ENCODE measurements around the gene COL9A2.

The COL9A2 gene

GRCh38 chr1:40313958-40314720 is 2.9 kb downstream of the COL9A2 start:
- no peak for TF ChIP-seq CTCF (IDR thresholded peaks at IDR 0.05)
- Histone ChIP-seq H3K27ac (no peak overlapping the region), H3K4me3 (no peak overlapping the region)
- no peak for DNase-seq (ENCODE audit: low spot score)

- DNase-seq (ENCODE audit: low spot score): no peak
- no peak overlapping the region for H3K27ac ChIP-seq
- no peak overlapping the region for H3K4me3 ChIP-seq
- TF ChIP-seq CTCF (IDR thresholded peaks at IDR 0.05): no peak
These were observed 3.6 kb downstream of the COL9A2 start for GRCh38 chr1:40313329-40313957.

GRCh38 chr1:40312238-40313205 is 4.6 kb downstream of the COL9A2 start:
- TF ChIP-seq CTCF (IDR thresholded peaks at IDR 0.05): no peak
- Histone ChIP-seq H3K4me3 (no peak overlapping the region), H3K27ac (no peak overlapping the region)
- DNase-seq (ENCODE audit: low spot score): no peak

- DNase-seq (ENCODE audit: low spot score): no peak
- TF ChIP-seq CTCF (IDR thresholded peaks at IDR 0.05): no peak
These were observed 5.4 kb downstream of the COL9A2 start for GRCh38 chr1:40311692-40312091.

GRCh38 chr1:40310983-40311642 is 6.0 kb downstream of the COL9A2 start:
- TF ChIP-seq CTCF (IDR thresholded peaks at IDR 0.05): no peak
- no peak overlapping the region for H3K4me3 ChIP-seq
- DNase-seq (ENCODE audit: low spot score): no peak
- H3K27ac ChIP-seq: no peak overlapping the region

More at GRCh38 chr1:40311692-40312091, 5.4 kb downstream of the COL9A2 start:
- Histone ChIP-seq H3K4me3 (no peak overlapping the region), H3K27ac (no peak overlapping the region)

GRCh38 chr1:40310129-40310461 is 7.0 kb downstream of the COL9A2 start:
- Histone ChIP-seq H3K27ac (no peak overlapping the region), H3K4me3 (no peak overlapping the region)
- TF ChIP-seq CTCF (IDR thresholded peaks at IDR 0.05): no peak
- DNase-seq (ENCODE audit: low spot score): no peak
